Esophagus squamous epithelium (tissue), 5 donors: ENCODE results near the gene SALL1. TPM values are rescaled to one million over a fixed set of nuclear protein-coding genes. Genes with fewer than 3 reads are reported as not detected.

Source experiments
- DNase-seq: peaks from one replicate; lab custom pipeline; 2025; lab: John Stamatoyannopoulos, UW
- H3K27ac ChIP-seq, 4 donors: fragments of 200-600 bp; sonication (generic); one replicate each; pipeline ENCODE4 v1.5.1; 2016 to 2019; ENCODE audit warnings: mild to moderate bottlenecking in 1 of 4
- H3K27me3 ChIP-seq, 4 donors: fragments of 200-600 bp; sonication (generic); 1 replicate in 3 of 4; 2 replicates in 1 of 4; pipeline versions ENCODE4 v1.5.1 to v1.6.0; 2017 to 2021; ENCODE audit warnings: antibody characterized with exemption in 1 of 4
- H3K36me3 ChIP-seq, 3 donors: fragments of 200-600 bp; sonication (generic); one replicate each; pipeline ENCODE4 v1.5.1; 2016 to 2019
- H3K4me1 ChIP-seq, 3 donors: fragments of 200-600 bp; sonication (generic); one replicate each; pipeline ENCODE4 v1.5.1; 2017 to 2019
- H3K4me3 ChIP-seq, 4 donors: fragments of 200-600 bp; sonication (generic); 1 replicate in 3 of 4; 2 replicates in 1 of 4; pipeline ENCODE4 v1.5.1; 2016 to 2019; ENCODE audit warnings: mild to moderate bottlenecking in 2 of 4, moderate library complexity in 1 of 4
- H3K9me3 ChIP-seq, 3 donors: fragments of 200-600 bp; sonication (generic); one replicate each; pipeline ENCODE4 v1.5.1; 2016 to 2019
- POLR2A ChIP-seq, 4 donors: fragments of 450-650 bp; IDR thresholded peaks; one replicate each; pipeline ENCODE4 v1.6.1; 2017; ENCODE audit warnings: antibody characterized with exemption in 4 of 4, mild to moderate bottlenecking in 4 of 4, moderate library complexity in 3 of 4
- WGBS, 2 donors: methylation state at CpG; one replicate each; pipeline ENCODE4 v1.1.5; 2018; 5-methylcytosine and 5-hydroxymethylcytosine counted together
- intact Hi-C: fragments of 100-400 bp; cut with DNase I; formaldehyde crosslinking; loops from one replicate; pipeline ENCODE4 v1.15.0; 2022
- total RNA-seq, 4 donors: library from RNA; depleted of rRNA; stranded (reverse); fragments of >200 nt; gene quantifications; one replicate each; pipeline ENCODE4 v1.1.0, GENCODE V29; 2016
- TF ChIP-seq, protein P1 (sequence below), 6 experiments: fragments of 450-650 bp in 4 of 6; fragments of 200-600 bp in 2 of 6; sonication (generic) in 2 of 6; IDR thresholded peaks; one replicate each; pipeline ENCODE4 v1.5.1; 2016 to 2019; ENCODE audit warnings: antibody characterized with exemption in 6 of 6, mild to moderate bottlenecking in 4 of 6, moderate library complexity in 4 of 6
- donor health status: DM: yes; HTN: yes; CAD: no.

Gene SALL1
- total RNA-seq, 4 donors from 2014 or later, result 0.04 to 0.95 TPM; not detected in 2

DNA sequence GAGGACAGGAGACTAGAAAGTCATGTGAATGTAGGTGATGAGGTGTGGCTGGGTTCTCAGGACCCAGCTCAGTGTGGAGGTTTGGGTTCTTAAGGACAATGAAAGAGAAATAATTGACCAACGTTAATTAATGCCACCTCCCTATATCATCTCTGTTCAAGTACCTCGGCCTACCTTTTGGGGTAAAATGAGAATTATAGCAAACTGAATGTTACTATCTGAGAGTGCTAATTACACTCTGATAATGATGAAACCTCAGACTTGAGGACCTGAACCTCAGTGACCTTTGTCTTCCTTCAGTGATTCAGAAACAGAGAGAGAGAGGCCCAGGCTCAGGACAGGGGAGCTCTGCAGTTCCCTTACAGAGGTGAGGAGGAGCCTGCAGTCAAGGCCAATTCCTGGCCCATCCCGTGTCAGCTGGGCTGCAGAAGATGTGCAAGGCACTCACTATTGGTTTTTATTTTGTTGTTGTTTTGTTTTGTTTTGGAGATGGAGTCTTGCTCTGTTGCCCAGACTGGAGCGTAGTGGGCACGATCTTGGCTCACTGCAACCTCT, 57.3 kb downstream of the SALL1 start:
- peaks cover 0 to 13% (median 0%) of the 10 kb centered on the region in 4 donors for H3K27me3 ChIP-seq
- no peak overlapping the region for H3K4me3 ChIP-seq
- no peaks in the 10 kb centered on the region for H3K4me1 ChIP-seq
- intact Hi-C loops, result no loop called here
- DNase-seq, result no peak
- H3K9me3 ChIP-seq, result no peaks in the 10 kb centered on the region
- TF ChIP-seq, protein P1, sequence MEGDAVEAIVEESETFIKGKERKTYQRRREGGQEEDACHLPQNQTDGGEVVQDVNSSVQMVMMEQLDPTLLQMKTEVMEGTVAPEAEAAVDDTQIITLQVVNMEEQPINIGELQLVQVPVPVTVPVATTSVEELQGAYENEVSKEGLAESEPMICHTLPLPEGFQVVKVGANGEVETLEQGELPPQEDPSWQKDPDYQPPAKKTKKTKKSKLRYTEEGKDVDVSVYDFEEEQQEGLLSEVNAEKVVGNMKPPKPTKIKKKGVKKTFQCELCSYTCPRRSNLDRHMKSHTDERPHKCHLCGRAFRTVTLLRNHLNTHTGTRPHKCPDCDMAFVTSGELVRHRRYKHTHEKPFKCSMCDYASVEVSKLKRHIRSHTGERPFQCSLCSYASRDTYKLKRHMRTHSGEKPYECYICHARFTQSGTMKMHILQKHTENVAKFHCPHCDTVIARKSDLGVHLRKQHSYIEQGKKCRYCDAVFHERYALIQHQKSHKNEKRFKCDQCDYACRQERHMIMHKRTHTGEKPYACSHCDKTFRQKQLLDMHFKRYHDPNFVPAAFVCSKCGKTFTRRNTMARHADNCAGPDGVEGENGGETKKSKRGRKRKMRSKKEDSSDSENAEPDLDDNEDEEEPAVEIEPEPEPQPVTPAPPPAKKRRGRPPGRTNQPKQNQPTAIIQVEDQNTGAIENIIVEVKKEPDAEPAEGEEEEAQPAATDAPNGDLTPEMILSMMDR (IDR thresholded peaks at IDR 0.05), result no peak
- TF ChIP-seq POLR2A (IDR thresholded peaks at IDR 0.05), result no peak
- WGBS, 2 donors, result 53 to 63% methylated on average over 5 of the region's 5 CpGs
- no peak overlapping the region for H3K27ac ChIP-seq
- no peaks in the 10 kb centered on the region for H3K36me3 ChIP-seq
